Heart right ventricle (tissue), 16 donors: ENCODE measurements around the gene CNR2. TPM values are rescaled to one million over a fixed set of nuclear protein-coding genes. Genes with fewer than 3 reads are reported as not detected.

ENCODE experiments used
- ATAC-seq, 8 donors: fragments of 200-7000 bp; cut with Tn5 transposase; one replicate each; pipeline ENCODE4 v1.9.1; 2020; ENCODE audit warnings: mild to moderate bottlenecking in 8 of 8, moderate library complexity in 8 of 8, moderate number of reproducible peaks in 1 of 8
- DNase-seq, 2 donors: peaks; one replicate each; pipeline ENCODE4 v3.0.0-alpha.2; 2020
- H3K27ac ChIP-seq, 10 donors: fragments of 200-600 bp; sonication (generic) in 2 of 10; one replicate each; pipeline versions ENCODE4 v1.5.0 to v1.8.0; 2020 to 2022; ENCODE audit warnings: mild to moderate bottlenecking in 3 of 10
- H3K27me3 ChIP-seq, 7 donors: fragments of 200-600 bp; one replicate each; pipeline ENCODE4 v1.8.0; 2021 to 2022; ENCODE audit warnings: mild to moderate bottlenecking in 2 of 7
- H3K36me3 ChIP-seq, 9 donors: fragments of 200-600 bp; sonication (generic) in 1 of 9; one replicate each; pipeline versions ENCODE4 v1.5.0 to v1.8.0; 2020 to 2022; ENCODE audit warnings: mild to moderate bottlenecking in 2 of 9
- H3K4me1 ChIP-seq, 9 donors: fragments of 200-600 bp; sonication (generic) in 1 of 9; one replicate each; pipeline versions ENCODE4 v1.5.0 to v1.8.0; 2020 to 2022; ENCODE audit warnings: mild to moderate bottlenecking in 4 of 9
- H3K4me3 ChIP-seq, 10 donors: fragments of 200-600 bp; sonication (generic) in 2 of 10; one replicate each; pipeline versions ENCODE4 v1.5.0 to v1.8.0; 2020 to 2022; ENCODE audit warnings: mild to moderate bottlenecking in 7 of 10, moderate library complexity in 2 of 10
- H3K9me3 ChIP-seq, 11 donors: fragments of 200-600 bp in 10 of 11; sonication (generic) in 2 of 11; one replicate each; pipeline versions ENCODE4 v1.5.0 to v1.8.0; 2013 to 2022; ENCODE audit warnings: mild to moderate bottlenecking in 2 of 11, control low read depth in 1 of 11, moderate library complexity in 1 of 11
- CTCF ChIP-seq, 9 donors: fragments of 200-600 bp; sonication (generic) in 2 of 9; IDR thresholded peaks; one replicate each; pipeline versions ENCODE4 v1.5.0 to v1.8.0; 2021 to 2022; ENCODE audit warnings: antibody characterized with exemption in 9 of 9, mild to moderate bottlenecking in 5 of 9, moderate library complexity in 1 of 9
- WGBS, 2 donors: extraction: QIAGEN DNeasy Blood & Tissue Kit; methylation state at CpG; one replicate each; pipeline ENCODE4 v1.1.7; 2013; ENCODE audit warnings: inconsistent platforms in 1 of 2; 5-methylcytosine and 5-hydroxymethylcytosine counted together
- intact Hi-C, 10 donors: fragments of 100-400 bp; cut with DNase I; formaldehyde crosslinking; loops; one replicate each; pipeline versions ENCODE4 v1.11.1 to v1.14.2; 2022
- polyA plus RNA-seq, 2 donors: library from polyadenylated mRNA; stranded (reverse); fragments of 200-250 nt; gene quantifications; one replicate each; pipeline ENCODE4 v1.2.3, GENCODE V29; 2013
- total RNA-seq, 10 donors: library from RNA; stranded (reverse); fragmentation: NEBNext Ultra II Directional in 3 of 10; extraction: Animal tissue kit (Norgen Biotek cat#: 25700) in 3 of 10; gene quantifications; one replicate each; pipeline versions ENCODE4 v1.2.1 to v1.2.4, GENCODE V29; 2021 to 2023
- donor health status: Arrhythmogenic right ventricular cardiomyopathy.
- donor health status: ischemic (EF 13 %, LVEDD 7.1; RV severe dilation, severe dysfunction).
- donor health status: healthy with polysubstance abuse.
- donor health status: DM: no; HTN: yes; CAD: no.
- donor health status: DM: no; HTN: no; CAD: no.
- donor health status: ischemic (EF 25% LVEDD 6.9; RV normal size, moderate dysfunction).
- donor health status: ischemic (EF 25% LVEDD 5.7; RV mildly dilated, moderate dysfunction).
- donor health status: healthy.
- donor health status: DM: yes; HTN: yes; CAD: no.
- donor health status: Ischemic cardiomyopathy.
- donor health status: ischemic (EF 35%, LVEDD 5.7; RV mildly dilated, moderate dysfunction).
- donor health status: nonischemic (EF 11% LVEDD 7.7; RV severe dilation, severe dysfunction).
- donor health status: DM: yes; HTN: yes; CAD: no.
- donor health status: PGD.
- donor health status: ischemic (EF 29% LVEDD 5.4; RV normal size, mild dysfunction).
- donor health status: nonischemic (EF 23%, LVEDD 6.1; RV moderate dilation, normal function).

The CNR2 gene
- total and polyA plus RNA-seq, 12 donors, result 0.01 to 0.19 TPM; not detected in 10

DNA sequence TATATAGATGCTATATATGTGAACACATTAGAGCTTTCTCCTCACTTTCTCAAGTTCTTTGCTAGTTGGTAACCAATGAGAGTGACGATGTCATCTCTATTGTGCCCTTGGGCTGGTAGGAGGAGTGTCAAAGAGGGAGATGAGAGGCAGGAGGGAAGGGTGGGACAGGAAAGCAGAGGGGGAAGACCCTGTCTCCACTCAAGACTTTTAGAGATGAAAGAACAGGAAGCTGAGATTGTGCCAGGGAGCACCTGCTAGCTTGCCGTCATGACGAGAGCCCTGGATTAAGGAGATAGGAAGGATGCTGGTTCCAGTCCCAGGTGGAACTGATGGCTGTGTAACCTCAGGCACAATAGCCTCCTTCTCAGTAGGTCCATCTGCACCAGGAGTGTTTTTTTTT is 16.7 kb downstream of the CNR2 start:
- Histone ChIP-seq H3K36me3 (no peaks in the 10 kb centered on the region), H3K4me1 (peaks cover 0 to 31% (median 0%) of the 10 kb centered on the region in 9 donors), H3K9me3 (no peaks in the 10 kb centered on the region), H3K4me3 (no peak overlapping the region), H3K27ac (no peak overlapping the region), H3K27me3 (peaks cover 0 to 5% (median 0%) of the 10 kb centered on the region in 7 donors)
- TF ChIP-seq CTCF (IDR thresholded peaks at IDR 0.05), result no peak
- ATAC-seq, result no peak
- WGBS, 2 donors, result 33 to 39% methylated on average over 3 of the region's 3 CpGs
- no peak for DNase-seq
- intact Hi-C loops, result no loop called here

GRCh38 chr1:23895993-23896392 is 17.2 kb downstream of the CNR2 start:
- ATAC-seq (no peak), DNase-seq (no peak)
- intact Hi-C loops, result no loop called here
- H3K27ac ChIP-seq, result peak overlapping the region in 1 of 10 donors; percentile 78
- no peaks in the 10 kb centered on the region for H3K36me3 ChIP-seq
- H3K4me3 ChIP-seq, result no peak overlapping the region
- no peaks in the 10 kb centered on the region for H3K9me3 ChIP-seq
- no peak for TF ChIP-seq CTCF (IDR thresholded peaks at IDR 0.05)
- peaks cover 0 to 31% (median 0%) of the 10 kb centered on the region in 9 donors for H3K4me1 ChIP-seq
- peaks cover 0 to under 1% (median 0%) of the 10 kb centered on the region in 7 donors for H3K27me3 ChIP-seq
- WGBS, 2 donors, result 64 to 69% methylated on average over 4 of the region's 4 CpGs

- no peak for DNase-seq
- no peaks in the 10 kb centered on the region for H3K9me3 ChIP-seq
- peaks cover 0 to 31% (median 0%) of the 10 kb centered on the region in 9 donors for H3K4me1 ChIP-seq
- no peak overlapping the region for H3K4me3 ChIP-seq
- WGBS, 2 donors, result 87 to 88% methylated on average over 5 of the region's 5 CpGs
- no peaks in the 10 kb centered on the region for H3K36me3 ChIP-seq
- peak overlapping the region in 1 of 10 donors; percentile 78 for H3K27ac ChIP-seq
- ATAC-seq, result peak in 5 of 8 donors; percentile 21 to 42 (median 28)
- H3K27me3 ChIP-seq, result no peaks in the 10 kb centered on the region
- no peak for TF ChIP-seq CTCF (IDR thresholded peaks at IDR 0.05)
- intact Hi-C loops, result no loop called here
Measured at GRCh38 chr1:23895082-23895481, 18.1 kb downstream of the CNR2 start.

- no peaks in the 10 kb centered on the region for H3K9me3 ChIP-seq
- H3K4me3 ChIP-seq, result no peak overlapping the region
- H3K27ac ChIP-seq, result no peak overlapping the region
- peaks cover 0 to 4% (median 0%) of the 10 kb centered on the region in 9 donors for H3K4me1 ChIP-seq
- no peak for DNase-seq
- ATAC-seq, result no peak
- intact Hi-C loops, result no loop called here
- 85 to 88% methylated on average over 5 of the region's 5 CpGs for WGBS, 2 donors
- no peaks in the 10 kb centered on the region for H3K36me3 ChIP-seq
- no peaks in the 10 kb centered on the region for H3K27me3 ChIP-seq
- no peak for TF ChIP-seq CTCF (IDR thresholded peaks at IDR 0.05)
Measured at GRCh38 chr1:23889074-23889473, 24.1 kb downstream of the CNR2 start.
